Heart left ventricle (tissue), 13 donors: ENCODE data around the gene ADCK1.

Experiments
- POLR2A ChIP-seq, 2 donors: fragments of 450-650 bp; IDR thresholded peaks; one replicate each; pipeline ENCODE4 v1.6.1; 2017; ENCODE audit warnings: antibody characterized with exemption in 2 of 2, mild to moderate bottlenecking in 2 of 2, moderate library complexity in 2 of 2
- TF ChIP-seq, protein P1 (sequence below), 12 donors: fragments of 200-600 bp; sonication (generic) in 4 of 12; IDR thresholded peaks; one replicate each; pipeline versions ENCODE4 v1.5.0 to v1.8.0; 2018 to 2022; ENCODE audit warnings: antibody characterized with exemption in 12 of 12, mild to moderate bottlenecking in 5 of 12
- donor health status: ischemic (EF 13 %, LVEDD 7.1; RV severe dilation, severe dysfunction).
- donor health status: DM: no; HTN: yes; CAD: no.
- donor health status: DM: no; HTN: no; CAD: no.
- donor health status: ischemic (EF 25% LVEDD 6.9; RV normal size, moderate dysfunction).
- donor health status: ischemic (EF 25% LVEDD 5.7; RV mildly dilated, moderate dysfunction).
- donor health status: ischemic (EF 35%, LVEDD 5.7; RV mildly dilated, moderate dysfunction).
- donor health status: nonischemic (EF 11% LVEDD 7.7; RV severe dilation, severe dysfunction).
- donor health status: DM: yes; HTN: yes; CAD: no.
- donor health status: PGD.
- donor health status: ischemic (EF 29% LVEDD 5.4; RV normal size, mild dysfunction).
- donor health status: nonischemic (EF 23%, LVEDD 6.1; RV moderate dilation, normal function).

- TF ChIP-seq, protein P1, sequence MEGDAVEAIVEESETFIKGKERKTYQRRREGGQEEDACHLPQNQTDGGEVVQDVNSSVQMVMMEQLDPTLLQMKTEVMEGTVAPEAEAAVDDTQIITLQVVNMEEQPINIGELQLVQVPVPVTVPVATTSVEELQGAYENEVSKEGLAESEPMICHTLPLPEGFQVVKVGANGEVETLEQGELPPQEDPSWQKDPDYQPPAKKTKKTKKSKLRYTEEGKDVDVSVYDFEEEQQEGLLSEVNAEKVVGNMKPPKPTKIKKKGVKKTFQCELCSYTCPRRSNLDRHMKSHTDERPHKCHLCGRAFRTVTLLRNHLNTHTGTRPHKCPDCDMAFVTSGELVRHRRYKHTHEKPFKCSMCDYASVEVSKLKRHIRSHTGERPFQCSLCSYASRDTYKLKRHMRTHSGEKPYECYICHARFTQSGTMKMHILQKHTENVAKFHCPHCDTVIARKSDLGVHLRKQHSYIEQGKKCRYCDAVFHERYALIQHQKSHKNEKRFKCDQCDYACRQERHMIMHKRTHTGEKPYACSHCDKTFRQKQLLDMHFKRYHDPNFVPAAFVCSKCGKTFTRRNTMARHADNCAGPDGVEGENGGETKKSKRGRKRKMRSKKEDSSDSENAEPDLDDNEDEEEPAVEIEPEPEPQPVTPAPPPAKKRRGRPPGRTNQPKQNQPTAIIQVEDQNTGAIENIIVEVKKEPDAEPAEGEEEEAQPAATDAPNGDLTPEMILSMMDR (IDR thresholded peaks at IDR 0.05), result no peak
- TF ChIP-seq POLR2A (IDR thresholded peaks at IDR 0.05), result no peak
Measured at GRCh38 chr14:77882636-77883035, 82.7 kb downstream of the ADCK1 start.
